Choroid plexus epithelial cell (primary cell): ENCODE results near the gene SCO1.

ENCODE experiments used
- DNase-seq: peaks from one replicate; pipeline ENCODE4 v3.0.0-alpha.2; 2010; ENCODE audit warnings: low read depth
- H3K4me3 ChIP-seq: 2 replicates; pipeline ENCODE4 v1.5.1; 2011; ENCODE audit warnings: low read depth, mild to moderate bottlenecking, control low read depth, low read length, moderate library complexity
- TF ChIP-seq, protein P1 (sequence below): conservative IDR thresholded peaks from 2 replicates; pipeline ENCODE4 v1.5.1; 2011; ENCODE audit warnings: low read depth, mild to moderate bottlenecking, control low read depth, inconsistent platforms, low read length, moderate library complexity

The SCO1 gene

DNA sequence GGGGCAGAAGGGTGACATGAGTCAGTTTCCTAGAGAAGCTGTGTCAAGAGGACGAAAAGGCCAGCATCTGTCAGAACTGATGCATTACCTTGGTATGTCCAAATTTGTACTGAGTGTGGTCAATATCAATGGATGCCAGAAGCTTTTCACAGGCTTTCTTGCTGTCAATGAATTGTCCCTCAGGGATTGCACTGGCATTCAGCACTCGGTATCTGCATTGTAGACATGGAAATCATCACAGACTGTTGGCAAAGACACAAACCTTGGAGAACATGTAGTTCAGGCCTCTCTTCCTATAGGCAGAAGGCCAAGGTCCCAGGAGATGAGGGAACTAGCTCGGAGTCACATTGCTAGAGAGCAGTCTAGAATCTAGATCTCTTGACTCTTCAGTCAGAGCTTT, 56.9 kb downstream of the SCO1 start:
- no peak overlapping the region for H3K4me3 ChIP-seq
- no peak for DNase-seq
- TF ChIP-seq, protein P1, sequence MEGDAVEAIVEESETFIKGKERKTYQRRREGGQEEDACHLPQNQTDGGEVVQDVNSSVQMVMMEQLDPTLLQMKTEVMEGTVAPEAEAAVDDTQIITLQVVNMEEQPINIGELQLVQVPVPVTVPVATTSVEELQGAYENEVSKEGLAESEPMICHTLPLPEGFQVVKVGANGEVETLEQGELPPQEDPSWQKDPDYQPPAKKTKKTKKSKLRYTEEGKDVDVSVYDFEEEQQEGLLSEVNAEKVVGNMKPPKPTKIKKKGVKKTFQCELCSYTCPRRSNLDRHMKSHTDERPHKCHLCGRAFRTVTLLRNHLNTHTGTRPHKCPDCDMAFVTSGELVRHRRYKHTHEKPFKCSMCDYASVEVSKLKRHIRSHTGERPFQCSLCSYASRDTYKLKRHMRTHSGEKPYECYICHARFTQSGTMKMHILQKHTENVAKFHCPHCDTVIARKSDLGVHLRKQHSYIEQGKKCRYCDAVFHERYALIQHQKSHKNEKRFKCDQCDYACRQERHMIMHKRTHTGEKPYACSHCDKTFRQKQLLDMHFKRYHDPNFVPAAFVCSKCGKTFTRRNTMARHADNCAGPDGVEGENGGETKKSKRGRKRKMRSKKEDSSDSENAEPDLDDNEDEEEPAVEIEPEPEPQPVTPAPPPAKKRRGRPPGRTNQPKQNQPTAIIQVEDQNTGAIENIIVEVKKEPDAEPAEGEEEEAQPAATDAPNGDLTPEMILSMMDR, result no peak

GRCh38 chr17:10638151-10638550, 59.2 kb downstream of the SCO1 start:
- TF ChIP-seq, protein P1, result no peak
- no peak overlapping the region for H3K4me3 ChIP-seq

GRCh38 chr17:10635290-10635689, 62.0 kb downstream of the SCO1 start:
- DNase-seq, result no peak
- TF ChIP-seq, protein P1, result peak; percentile 13
- H3K4me3 ChIP-seq, result no peak overlapping the region

More at GRCh38 chr17:10638151-10638550, 59.2 kb downstream of the SCO1 start:
- DNase-seq, result no peak

GRCh38 chr17:10633738-10634379, 63.5 kb downstream of the SCO1 start:
- H3K4me3 ChIP-seq, result no peak overlapping the region
- TF ChIP-seq, protein P1, result no peak
- DNase-seq, result no peak

- TF ChIP-seq, protein P1, result no peak
- no peak overlapping the region for H3K4me3 ChIP-seq
- no peak for DNase-seq
These were observed 65.6 kb downstream of the SCO1 start for GRCh38 chr17:10631701-10632100.

- TF ChIP-seq, protein P1, result peak; percentile 93
- DNase-seq, result peak; percentile 56
These were observed 66.2 kb downstream of the SCO1 start for GRCh38 chr17:10631048-10631700.

DNA sequence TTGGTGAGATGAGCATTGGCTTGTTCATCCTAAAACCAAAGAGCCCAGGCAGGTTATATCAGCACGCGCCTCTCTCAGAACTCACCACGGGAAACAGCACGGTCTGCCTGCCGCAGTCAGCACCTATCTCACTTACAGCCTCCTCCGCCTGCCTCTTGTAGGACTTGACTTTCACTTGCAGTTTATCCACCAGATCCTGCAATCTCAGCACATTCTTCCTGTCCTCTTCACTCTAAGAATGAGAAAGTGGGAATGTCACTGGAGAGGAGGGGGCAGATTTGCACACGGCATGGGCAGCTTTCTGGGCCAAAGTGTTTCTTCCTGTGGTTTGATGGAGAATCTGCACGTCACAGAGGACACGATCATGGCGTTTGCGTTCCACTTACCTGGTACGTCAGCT, 67.6 kb downstream of the SCO1 start:
- H3K4me3 ChIP-seq, result no peak overlapping the region
- TF ChIP-seq, protein P1, result no peak
- DNase-seq, result no peak

More at GRCh38 chr17:10631048-10631700, 66.2 kb downstream of the SCO1 start:
- H3K4me3 ChIP-seq, result no peak overlapping the region
